Osteoblast (primary cell): Measurements from ENCODE around the gene CR2. TPM values are rescaled to one million over a fixed set of nuclear protein-coding genes. Genes with fewer than 3 reads are reported as not detected.

Experiments used
- DNase-seq: peaks from one replicate; pipeline ENCODE4 v3.0.0; 2011; ENCODE audit warnings: low spot score, mixed read lengths; ENCODE audit not compliant: insufficient read length; ENCODE audit errors: missing footprints
- H2AFZ ChIP-seq: 2 replicates; pipeline ENCODE4 v1.6.0; 2011; ENCODE audit warnings: mild to moderate bottlenecking, low read length
- H3K27ac ChIP-seq: 2 replicates; pipeline ENCODE4 v1.5.1; 2011; ENCODE audit warnings: mild to moderate bottlenecking, low read depth, low read length, moderate library complexity
- H3K27me3 ChIP-seq: 2 replicates; pipeline ENCODE4 v1.6.0; 2012; ENCODE audit warnings: mild to moderate bottlenecking, control low read depth, inconsistent platforms, low read length, moderate library complexity; ENCODE audit not compliant: insufficient read depth
- H3K36me3 ChIP-seq: 2 replicates; pipeline ENCODE4 v1.5.1; 2011; ENCODE audit warnings: mild to moderate bottlenecking, low read length, control low read depth, moderate library complexity; ENCODE audit not compliant: insufficient read depth
- H3K4me1 ChIP-seq: 2 replicates; pipeline ENCODE4 v1.5.1; 2011; ENCODE audit warnings: mild to moderate bottlenecking, low read length, control low read depth, moderate library complexity; ENCODE audit not compliant: insufficient read depth
- H3K4me2 ChIP-seq: 2 replicates; pipeline ENCODE4 v1.6.0; 2011; ENCODE audit warnings: mild to moderate bottlenecking, low read length; ENCODE audit not compliant: insufficient read depth
- H3K4me3 ChIP-seq: fragments of 200-600 bp; sonication (generic); 3 replicates; pipeline ENCODE4 v1.5.1; 2012; ENCODE audit warnings: mild to moderate bottlenecking, low read length, inconsistent platforms; ENCODE audit not compliant: insufficient read depth
- H3K79me2 ChIP-seq: 2 replicates; pipeline ENCODE4 v1.6.0; 2012; ENCODE audit warnings: mild to moderate bottlenecking, low read length, control low read depth, inconsistent platforms; ENCODE audit not compliant: insufficient read depth
- H3K9me3 ChIP-seq: 2 replicates; pipeline ENCODE4 v1.5.1; 2011; ENCODE audit warnings: low read depth, low read length, control low read depth
- H4K20me1 ChIP-seq: 2 replicates; pipeline ENCODE4 v1.6.0; 2012; ENCODE audit warnings: mild to moderate bottlenecking, low read length, control low read depth; ENCODE audit not compliant: insufficient read depth
- CTCF ChIP-seq: IDR thresholded peaks from 2 replicates; pipeline ENCODE4 v1.5.1; 2011; ENCODE audit warnings: mild to moderate bottlenecking, low read depth, low read length, moderate library complexity; ENCODE audit errors: extremely low read depth
- total RNA-seq: library from RNA; depleted of rRNA; stranded (reverse); fragments of >200 nt; gene quantifications from 2 replicates; pipeline ENCODE4 v1.2.3, GENCODE V29; 2012

CR2 gene
- total RNA-seq, 1 donor, result not detected

GRCh38 chr1:207440626-207441025, 13.5 kb upstream of the CR2 start:
- no peak for TF ChIP-seq CTCF

GRCh38 chr1:207444514-207445217, 9.5 kb upstream of the CR2 start:
- H3K79me2 ChIP-seq, result no peaks in the 10 kb centered on the region
- no peaks in the 10 kb centered on the region for H3K27me3 ChIP-seq
- no peaks in the 10 kb centered on the region for H4K20me1 ChIP-seq
- no peaks in the 10 kb centered on the region for H3K36me3 ChIP-seq
- no peaks in the 10 kb centered on the region for H3K9me3 ChIP-seq
- H3K4me1 ChIP-seq, result no peaks in the 10 kb centered on the region
- no peak overlapping the region for H2AFZ ChIP-seq
- no peak overlapping the region for H3K4me3 ChIP-seq
- no peak for TF ChIP-seq CTCF
- no peak for DNase-seq
- no peak overlapping the region for H3K27ac ChIP-seq
- H3K4me2 ChIP-seq, result no peak overlapping the region

More at GRCh38 chr1:207440626-207441025, 13.5 kb upstream of the CR2 start:
- Histone ChIP-seq H3K4me2 (no peak overlapping the region), H3K79me2 (no peaks in the 10 kb centered on the region), H4K20me1 (no peaks in the 10 kb centered on the region), H3K27me3 (no peaks in the 10 kb centered on the region), H3K27ac (no peak overlapping the region), H3K4me3 (no peak overlapping the region), H3K36me3 (no peaks in the 10 kb centered on the region), H3K4me1 (no peaks in the 10 kb centered on the region), H3K9me3 (no peaks in the 10 kb centered on the region), H2AFZ (no peak overlapping the region)
- DNase-seq, result no peak

- no peaks in the 10 kb centered on the region for H3K4me1 ChIP-seq
- no peak overlapping the region for H3K27ac ChIP-seq
- H3K79me2 ChIP-seq, result no peaks in the 10 kb centered on the region
- no peak overlapping the region for H2AFZ ChIP-seq
- no peak for DNase-seq
- no peaks in the 10 kb centered on the region for H3K36me3 ChIP-seq
- no peaks in the 10 kb centered on the region for H4K20me1 ChIP-seq
- TF ChIP-seq CTCF, result no peak
- H3K4me2 ChIP-seq, result no peak overlapping the region
- peaks cover 42% of the 10 kb centered on the region for H3K27me3 ChIP-seq
- no peaks in the 10 kb centered on the region for H3K9me3 ChIP-seq
- no peak overlapping the region for H3K4me3 ChIP-seq
These were observed 450 bp upstream of the CR2 start for GRCh38 chr1:207453710-207454045.

- Histone ChIP-seq H3K79me2 (no peaks in the 10 kb centered on the region), H4K20me1 (no peaks in the 10 kb centered on the region), H2AFZ (no peak overlapping the region), H3K9me3 (no peaks in the 10 kb centered on the region), H3K36me3 (no peaks in the 10 kb centered on the region), H3K4me3 (no peak overlapping the region), H3K4me1 (no peaks in the 10 kb centered on the region), H3K4me2 (peak overlapping the region; percentile 27), H3K27me3 (peaks cover 42% of the 10 kb centered on the region), H3K27ac (no peak overlapping the region)
- TF ChIP-seq CTCF, result no peak
- no peak for DNase-seq
These were observed 1.1 kb downstream of the CR2 start for GRCh38 chr1:207455183-207455754.
